OCI-LY1 (cell line): Measurements from ENCODE around the gene REEP6.

Source experiments
- CTCF ChIP-seq: fragments of 200-600 bp; sonication (generic), shearing (Covaris generic); IDR thresholded peaks from 2 replicates; pipeline ENCODE4 v1.5.1; 2017; ENCODE audit warnings: mild to moderate bottlenecking, antibody characterized with exemption, low read length, moderate library complexity, mixed read lengths
- EZH2 ChIP-seq: fragments of 200-600 bp; sonication (generic), shearing (Covaris generic); IDR thresholded peaks from 2 replicates; pipeline ENCODE4 v1.8.0; 2017; ENCODE audit warnings: borderline replicate concordance, mixed run types, mild to moderate bottlenecking, antibody characterized with exemption, low read length, moderate library complexity, mixed read lengths

- no peak for TF ChIP-seq CTCF
- TF ChIP-seq EZH2 = no peak
Observed at GRCh38 chr19:1470305-1471009, 20.5 kb upstream of the REEP6 start.
